Coronary artery (tissue), 2 donors: ENCODE data around the gene GSTA3.

ENCODE experiments used
- DNase-seq: peaks from one replicate; pipeline ENCODE4 v3.0.0-alpha.2; 2017; ENCODE audit warnings: low spot score
- H3K27ac ChIP-seq, 2 donors: fragments of 200-600 bp; sonication (generic); one replicate each; pipeline ENCODE4 v1.5.1; 2016 to 2019
- H3K4me3 ChIP-seq: fragments of 200-600 bp; sonication (generic); 2 replicates; pipeline ENCODE4 v1.5.1; 2016; ENCODE audit warnings: mild to moderate bottlenecking, moderate library complexity
- CTCF ChIP-seq: fragments of 200-600 bp; sonication (generic); IDR thresholded peaks from one replicate; pipeline ENCODE4 v1.5.1; 2019; ENCODE audit warnings: antibody characterized with exemption

GSTA3 gene

DNA sequence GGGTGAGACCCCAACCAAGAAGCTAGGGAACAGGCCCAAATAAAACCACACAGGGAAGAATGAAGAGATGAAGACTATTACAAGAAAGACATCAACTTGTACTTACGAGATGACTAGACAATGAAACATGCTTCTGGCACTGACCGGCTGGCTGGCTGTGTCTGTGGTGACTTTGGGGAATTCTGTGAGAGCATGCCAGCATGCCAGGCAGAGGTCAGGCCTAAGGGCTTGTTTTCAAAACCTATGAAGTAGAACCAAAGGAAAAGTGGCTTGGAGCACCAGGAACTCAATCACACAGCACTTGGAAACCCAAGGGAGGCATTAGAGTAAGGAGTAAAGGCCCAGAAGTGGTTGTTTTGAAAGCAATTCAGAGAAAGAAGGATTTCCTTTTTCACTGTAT lies 28.4 kb upstream of the GSTA3 start:
- Histone ChIP-seq H3K27ac (no peak overlapping the region), H3K4me3 (no peak overlapping the region)
- TF ChIP-seq CTCF: no peak
- DNase-seq: no peak

DNA sequence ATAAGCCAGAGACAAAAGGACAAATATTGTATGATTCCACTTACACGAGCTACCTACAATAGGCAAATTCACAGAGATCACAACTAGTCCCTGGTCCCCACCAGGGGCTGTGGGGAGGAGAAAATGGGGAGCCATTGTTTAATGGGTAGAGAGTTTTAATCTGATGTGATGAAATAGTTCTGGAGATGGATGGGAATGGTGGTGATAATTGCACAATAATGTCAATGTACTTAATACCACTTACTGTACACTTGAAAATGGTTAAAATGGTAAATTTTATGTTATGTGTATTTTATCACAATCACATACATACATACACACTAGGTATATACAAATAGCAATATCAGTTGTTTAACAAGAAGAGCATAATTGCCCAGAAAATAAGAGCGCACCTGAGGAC lies 24.3 kb upstream of the GSTA3 start:
- DNase-seq: no peak
- TF ChIP-seq CTCF: no peak
- H3K4me3 ChIP-seq: no peak overlapping the region
- H3K27ac ChIP-seq: no peak overlapping the region

GRCh38 chr6:52931351-52931750 lies 21.9 kb upstream of the GSTA3 start:
- DNase-seq: no peak
- H3K4me3 ChIP-seq: no peak overlapping the region
- TF ChIP-seq CTCF: no peak
- H3K27ac ChIP-seq: no peak overlapping the region

GRCh38 chr6:52929321-52930164 lies 20.0 kb upstream of the GSTA3 start:
- TF ChIP-seq CTCF: no peak
- DNase-seq: no peak
- Histone ChIP-seq H3K27ac (no peak overlapping the region), H3K4me3 (no peak overlapping the region)

DNA sequence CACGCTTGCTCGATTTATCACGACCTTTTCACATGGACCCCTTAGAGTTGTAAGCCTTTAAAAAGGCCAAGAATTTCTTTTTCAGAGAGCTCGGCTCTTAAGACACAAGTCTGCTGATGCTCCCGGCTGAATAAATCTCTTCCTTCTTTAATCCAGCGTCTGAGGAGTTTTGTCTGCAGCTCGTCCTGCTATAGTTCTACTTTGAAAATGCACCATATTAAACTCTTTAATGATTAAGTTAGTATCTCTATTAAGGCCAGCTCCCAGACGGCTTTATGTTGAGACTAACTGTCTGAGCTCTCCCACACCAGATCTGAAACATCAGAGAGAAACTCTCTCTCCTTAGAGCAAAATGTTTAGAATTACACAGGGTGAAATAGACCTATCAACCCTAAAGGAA lies 18.0 kb upstream of the GSTA3 start:
- Histone ChIP-seq H3K27ac (no peak overlapping the region), H3K4me3 (no peak overlapping the region)
- no peak for TF ChIP-seq CTCF
- DNase-seq: no peak

GRCh38 chr6:52925919-52926792 lies 16.7 kb upstream of the GSTA3 start:
- DNase-seq: no peak
- Histone ChIP-seq H3K27ac (no peak overlapping the region), H3K4me3 (no peak overlapping the region)
- no peak for TF ChIP-seq CTCF
